Activated CD4-positive, alpha-beta T cell treated with anti-CD3 and anti-CD28 coated beads, Interleukin-2, amount 50 U/mL, for 24 hours (primary cell): ENCODE results near the gene TRA2B.

Source experiments
- DNase-seq, 2 donors: peaks; one replicate each; pipeline ENCODE4 v3.0.0-alpha.2; 2020; ENCODE audit warnings: low read depth in 1 of 2, low spot score in 1 of 2

The TRA2B gene

DNA sequence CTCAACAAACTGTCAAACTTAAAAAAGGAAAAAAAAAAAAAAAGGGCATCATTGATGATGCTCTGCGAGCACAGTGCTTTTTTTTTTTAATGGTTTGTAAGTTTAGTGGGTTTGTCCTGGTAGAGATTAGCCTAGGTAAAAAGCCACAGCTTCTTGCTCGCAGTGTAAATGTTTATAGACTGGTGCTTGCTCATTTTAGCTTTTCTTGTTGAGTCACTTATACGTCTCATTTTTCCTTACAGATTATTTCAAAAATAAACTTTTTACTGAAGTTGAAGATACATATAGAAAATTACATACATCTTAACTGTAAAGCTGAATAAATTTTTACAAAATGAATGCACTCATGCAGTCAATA is 16.5 kb upstream of the TRA2B start:
- no peak for DNase-seq

DNA sequence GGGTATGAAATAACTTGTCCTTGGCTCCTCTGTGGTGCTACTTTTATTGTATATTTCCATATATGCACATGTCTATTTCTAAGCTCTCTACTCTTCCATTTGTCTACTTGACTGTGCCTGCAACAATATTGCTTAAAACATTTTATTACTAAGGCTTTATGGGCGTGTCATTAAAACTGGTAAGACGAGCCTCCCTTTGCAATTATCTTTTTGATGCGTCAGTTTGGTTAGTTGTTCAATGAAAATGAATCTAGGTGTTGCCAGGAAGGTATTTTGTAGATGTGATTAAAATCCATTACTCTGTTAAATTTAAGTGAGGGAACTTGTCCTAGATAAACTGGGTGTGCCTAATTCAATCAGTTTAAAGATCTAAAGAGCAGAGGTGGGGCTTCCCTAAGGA is 12.9 kb upstream of the TRA2B start:
- no peak for DNase-seq

GRCh38 chr3:185949515-185949914 is 11.7 kb upstream of the TRA2B start:
- no peak for DNase-seq

DNA sequence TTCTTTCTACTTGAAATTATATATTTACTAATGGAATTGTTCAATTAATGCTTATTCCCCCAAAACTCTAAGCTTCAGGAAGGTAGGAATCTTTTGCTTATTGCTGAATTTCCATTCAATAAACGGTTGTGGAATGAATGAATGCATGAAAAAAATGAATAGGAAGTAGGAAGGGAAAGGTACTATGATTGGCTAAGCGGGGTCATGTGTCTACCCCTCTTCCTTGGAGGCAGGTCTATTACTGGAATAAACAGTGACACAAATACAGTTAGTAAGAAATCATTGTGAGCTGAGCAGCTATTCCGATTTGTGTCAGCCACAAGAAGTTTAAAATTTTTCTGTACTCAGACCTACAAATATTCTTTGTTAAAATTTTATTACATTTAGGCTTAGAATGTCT is 10.5 kb upstream of the TRA2B start:
- DNase-seq, result no peak

DNA sequence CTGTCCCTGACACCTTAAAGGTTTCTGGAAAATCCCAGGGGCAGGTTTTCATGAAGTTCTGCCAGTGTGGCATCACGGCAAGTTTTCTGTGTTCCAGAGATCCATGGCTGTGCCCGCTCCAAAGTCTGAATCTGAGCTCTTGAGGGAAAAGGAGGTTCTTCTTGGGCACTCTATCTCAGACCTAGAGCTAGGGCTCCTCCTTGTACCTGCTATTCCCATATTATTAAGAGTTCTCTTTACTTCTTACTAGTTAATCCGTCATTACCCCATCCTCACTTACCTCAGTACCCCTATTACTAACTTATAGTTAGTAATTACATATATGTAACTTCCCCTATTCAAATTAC is 5.9 kb upstream of the TRA2B start:
- no peak for DNase-seq

- DNase-seq, result peak; percentile 76
Measured at GRCh38 chr3:185942907-185943759, 5.3 kb upstream of the TRA2B start.

DNA sequence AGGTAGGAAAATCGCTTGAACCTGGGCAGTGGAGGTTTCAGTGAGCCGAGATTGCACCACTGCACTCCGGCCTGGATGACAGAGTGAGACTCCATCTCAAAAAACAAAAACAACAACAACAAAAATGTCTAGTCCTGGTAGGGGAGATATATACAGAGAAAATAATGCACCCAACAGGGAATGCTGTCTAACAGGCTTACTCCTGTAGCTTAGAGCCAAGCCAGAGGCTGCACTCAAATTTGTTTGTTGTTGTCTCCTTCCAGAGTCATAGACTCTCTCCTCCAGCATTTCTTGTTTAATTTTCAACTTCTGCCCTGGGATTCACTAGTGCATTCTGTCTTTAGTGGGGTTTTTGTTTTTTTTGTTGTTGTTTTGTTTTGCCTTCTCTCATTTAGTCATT is 4.6 kb upstream of the TRA2B start:
- DNase-seq, result no peak

GRCh38 chr3:185940951-185941350 is 3.1 kb upstream of the TRA2B start:
- no peak for DNase-seq

GRCh38 chr3:185939721-185940120 is 1.9 kb upstream of the TRA2B start:
- no peak for DNase-seq

GRCh38 chr3:185936814-185937688 is 763 bp downstream of the TRA2B start:
- peak; percentile 74 to 82 for DNase-seq

- no peak for DNase-seq
Measured at GRCh38 chr3:185936273-185936629, 1.6 kb downstream of the TRA2B start.

DNA sequence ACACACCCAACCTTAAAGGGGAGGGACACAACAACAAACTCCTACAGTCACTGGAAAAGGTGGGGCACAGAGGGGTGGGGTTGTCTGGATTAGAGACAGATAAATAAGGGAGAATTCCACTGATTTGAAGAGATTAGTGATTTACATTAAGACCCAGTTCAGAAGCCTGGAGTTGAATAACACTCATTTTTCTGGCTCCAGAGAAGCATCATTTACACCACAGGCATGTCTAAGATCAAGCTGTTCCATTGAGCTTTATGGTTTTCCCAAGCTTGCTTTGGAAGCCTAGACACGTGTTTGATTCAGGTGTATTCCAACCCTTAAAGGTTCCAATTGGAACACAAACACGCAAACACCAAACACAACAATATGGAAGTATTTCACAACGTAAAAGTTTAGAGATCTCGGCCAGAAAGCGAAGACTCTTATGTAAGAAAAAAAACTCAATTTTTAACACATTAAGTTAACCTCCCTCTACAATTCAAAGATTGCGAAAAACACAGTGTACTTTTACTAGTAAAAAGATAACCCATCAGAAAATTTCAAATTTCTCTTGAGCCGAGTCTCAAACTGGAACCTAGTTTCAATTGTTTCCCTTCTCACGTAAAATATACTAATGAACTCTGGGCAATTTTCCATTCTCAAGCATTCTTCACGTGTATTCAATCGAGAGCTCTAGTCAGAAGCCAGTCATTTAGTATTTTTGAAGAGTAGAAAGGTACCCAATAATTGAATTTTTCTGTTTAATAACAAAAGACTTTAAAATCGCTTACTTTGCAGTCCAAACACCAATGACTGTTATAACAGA is 2.1 kb downstream of the TRA2B start:
- DNase-seq, result no peak

- DNase-seq, result no peak
Measured at GRCh38 chr3:185934767-185935464, 2.9 kb downstream of the TRA2B start.

GRCh38 chr3:185934174-185934557 is 3.6 kb downstream of the TRA2B start:
- no peak for DNase-seq

GRCh38 chr3:185933374-185934173 is 4.2 kb downstream of the TRA2B start:
- no peak for DNase-seq

DNA sequence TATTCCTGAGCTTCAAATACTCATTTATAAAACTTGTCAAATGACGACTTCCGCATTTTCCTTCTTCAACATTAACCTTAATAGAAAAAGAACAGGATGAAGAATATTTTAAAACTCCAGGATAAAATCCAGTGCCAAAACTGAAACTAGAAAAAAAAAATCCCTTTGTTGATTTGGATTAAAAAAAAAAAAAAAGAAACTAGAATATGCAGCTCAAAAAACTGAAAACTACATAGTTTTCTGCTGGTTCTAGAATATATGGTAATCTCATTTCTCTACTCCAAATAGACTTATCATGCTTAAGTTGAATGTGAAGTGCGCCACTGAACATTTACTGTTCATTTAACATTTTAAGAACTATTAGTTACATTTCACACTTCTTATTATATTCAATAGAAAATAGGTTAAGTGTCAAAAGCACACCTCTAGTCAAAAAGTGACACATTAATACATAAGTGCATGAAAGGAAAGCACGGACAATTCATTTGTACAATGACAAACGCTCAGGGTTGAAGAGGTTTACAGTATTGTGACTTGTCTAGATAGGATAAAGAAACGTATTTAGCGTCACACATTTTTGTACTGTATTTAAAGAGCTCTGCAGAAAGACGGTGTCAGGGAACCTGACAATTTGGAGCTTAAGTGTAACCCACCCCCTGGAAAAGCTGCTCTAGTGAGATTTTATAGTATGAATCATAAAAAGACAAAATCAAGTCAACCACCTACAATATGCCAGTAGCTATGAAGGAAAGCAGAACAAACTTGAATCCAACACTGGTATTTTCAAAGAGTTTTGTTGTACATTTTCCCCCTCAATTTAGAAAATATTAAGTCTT is 5.8 kb downstream of the TRA2B start:
- no peak for DNase-seq

- no peak for DNase-seq
Measured at GRCh38 chr3:185930393-185931107, 7.3 kb downstream of the TRA2B start.

DNA sequence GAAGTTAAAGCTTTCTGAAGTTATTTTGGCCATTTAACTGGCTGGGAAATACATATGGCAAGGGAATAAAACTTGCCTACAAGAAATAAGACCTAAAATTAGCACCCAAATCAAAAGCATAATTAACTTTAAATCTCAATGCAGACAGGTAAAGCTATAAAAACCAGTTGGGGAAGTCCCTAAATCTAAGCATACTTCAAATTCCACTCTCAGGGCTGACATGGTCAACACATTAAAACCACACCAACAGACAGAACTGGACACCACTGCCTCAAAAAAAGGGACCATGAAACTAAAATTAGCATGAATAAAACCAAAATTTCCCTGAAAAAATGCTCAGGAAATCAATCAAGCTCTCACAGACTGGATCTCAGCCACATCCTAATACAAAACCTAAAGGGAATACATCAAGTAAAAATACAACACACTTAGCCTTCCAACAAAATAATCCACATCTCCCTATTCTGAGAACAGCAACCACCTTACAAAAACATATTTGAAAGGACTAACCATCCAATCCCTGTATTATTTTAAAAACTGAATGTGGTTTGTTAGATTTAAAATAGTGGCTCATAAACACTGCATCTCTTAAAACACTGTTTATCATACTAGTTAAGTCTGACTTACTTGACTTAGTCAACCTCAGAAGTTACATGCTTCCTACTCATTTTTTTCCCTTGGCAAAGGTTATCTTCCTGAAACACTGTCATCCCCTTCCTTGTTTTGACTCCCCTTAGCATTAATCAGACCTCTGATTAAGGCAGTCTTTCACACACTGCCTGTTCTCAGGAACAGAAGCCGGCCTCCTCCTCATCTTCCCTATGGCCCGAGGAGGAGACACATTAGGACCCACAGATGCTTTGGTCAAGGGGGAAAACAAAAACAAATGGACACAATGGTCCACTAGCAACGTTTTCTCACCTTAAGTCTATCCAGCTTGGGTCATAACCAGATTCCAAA is 8.3 kb downstream of the TRA2B start:
- no peak for DNase-seq
